Transverse colon (tissue), 4 donors: ENCODE data around the gene NUDCD2.

Experiments
- POLR2AphosphoS5 ChIP-seq, 3 donors: sonication (generic); formaldehyde crosslinking; IDR thresholded peaks; one replicate each; pipeline ENCODE4 v1.6.1; 2016; ENCODE audit warnings: antibody characterized with exemption in 3 of 3
- TF ChIP-seq, protein P1 (sequence below), 5 experiments: fragments of 200-600 bp in 3 of 5; fragments of 450-650 bp in 2 of 5; sonication (generic) in 3 of 5; IDR thresholded peaks; 1 replicate in 2 of 5; 2 replicates in 3 of 5; pipeline ENCODE4 v1.5.1; 2016 to 2017; ENCODE audit warnings: antibody characterized with exemption in 5 of 5, inconsistent platforms in 3 of 5, mild to moderate bottlenecking in 2 of 5, moderate library complexity in 1 of 5

DNA sequence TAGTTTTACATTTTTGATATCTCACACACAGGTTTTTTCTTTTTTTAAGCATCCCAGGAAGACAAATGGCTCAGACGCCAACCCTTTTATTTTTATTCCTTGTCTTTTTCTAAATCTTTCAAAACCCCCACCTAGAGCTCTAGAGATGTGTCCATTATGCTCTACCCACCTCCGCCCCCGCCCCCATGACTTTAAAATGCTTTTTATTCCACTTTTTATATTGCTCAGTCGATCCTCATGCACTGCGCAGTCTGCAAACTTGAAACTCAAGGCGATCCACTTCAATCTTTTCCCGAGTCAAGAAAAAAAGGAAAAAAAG lies 45.1 kb upstream of the NUDCD2 start:
- TF ChIP-seq, protein P1, sequence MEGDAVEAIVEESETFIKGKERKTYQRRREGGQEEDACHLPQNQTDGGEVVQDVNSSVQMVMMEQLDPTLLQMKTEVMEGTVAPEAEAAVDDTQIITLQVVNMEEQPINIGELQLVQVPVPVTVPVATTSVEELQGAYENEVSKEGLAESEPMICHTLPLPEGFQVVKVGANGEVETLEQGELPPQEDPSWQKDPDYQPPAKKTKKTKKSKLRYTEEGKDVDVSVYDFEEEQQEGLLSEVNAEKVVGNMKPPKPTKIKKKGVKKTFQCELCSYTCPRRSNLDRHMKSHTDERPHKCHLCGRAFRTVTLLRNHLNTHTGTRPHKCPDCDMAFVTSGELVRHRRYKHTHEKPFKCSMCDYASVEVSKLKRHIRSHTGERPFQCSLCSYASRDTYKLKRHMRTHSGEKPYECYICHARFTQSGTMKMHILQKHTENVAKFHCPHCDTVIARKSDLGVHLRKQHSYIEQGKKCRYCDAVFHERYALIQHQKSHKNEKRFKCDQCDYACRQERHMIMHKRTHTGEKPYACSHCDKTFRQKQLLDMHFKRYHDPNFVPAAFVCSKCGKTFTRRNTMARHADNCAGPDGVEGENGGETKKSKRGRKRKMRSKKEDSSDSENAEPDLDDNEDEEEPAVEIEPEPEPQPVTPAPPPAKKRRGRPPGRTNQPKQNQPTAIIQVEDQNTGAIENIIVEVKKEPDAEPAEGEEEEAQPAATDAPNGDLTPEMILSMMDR (IDR thresholded peaks at IDR 0.05): no peak
- TF ChIP-seq POLR2AphosphoS5 (IDR thresholded peaks at IDR 0.05): no peak
